PC-3 (cell line): Measurements from ENCODE around the gene CHRNB1. TPM values are rescaled to one million over a fixed set of nuclear protein-coding genes. Genes with fewer than 3 reads are reported as not detected.

Source experiments
- ATAC-seq: fragments of 200-7000 bp; cut with Tn5 transposase; 2 replicates; pipeline ENCODE4 v1.9.1; 2020; ENCODE audit warnings: mild to moderate bottlenecking, moderate library complexity
- Bru-seq: library from RNA; stranded (reverse); fragments of 400-500 nt; gene quantifications from one replicate; lab custom pipeline; 2021; lab: Mats Ljungman, UMichigan
- BruChase-seq, 2 experiments: library from RNA; stranded (reverse); fragments of 400-500 nt; gene quantifications; one replicate each; lab custom pipeline; 2021; lab: Mats Ljungman, UMichigan
- BruUV-seq: library from RNA; stranded (reverse); fragments of 400-500 nt; replicated peaks from 2 replicates; lab custom pipeline; 2021; lab: Mats Ljungman, UMichigan
- CTCF ChIA-PET: fragments of 300-600 bp; sonication (Branson Sonifier 250); formaldehyde crosslinking; loops from one replicate; lab custom pipeline; 2022; ENCODE audit warnings: antibody characterized with exemption; lab: Charles Lee
- POLR2A ChIA-PET: fragments of 300-600 bp; sonication (Branson Sonifier 250); formaldehyde crosslinking; loops from one replicate; lab custom pipeline; 2022; ENCODE audit warnings: antibody characterized with exemption; ENCODE audit not compliant: unreplicated experiment; lab: Charles Lee
- DNase-seq: peaks from one replicate; pipeline ENCODE4 v3.0.0-alpha.2; 2015
- H2AFZ ChIP-seq: fragments of 300-600 bp; sonication (generic); 2 replicates; pipeline ENCODE4 v1.6.0; 2016; ENCODE audit warnings: antibody characterized with exemption, low read length
- H3F3A ChIP-seq: fragments of 300-600 bp; sonication (generic); one replicate; pipeline ENCODE4 v1.6.0; 2017; ENCODE audit warnings: antibody characterized with exemption, low read length, control low read depth, mild to moderate bottlenecking; ENCODE audit not compliant: unreplicated experiment
- H3K27ac ChIP-seq: fragments of 300-600 bp; sonication (generic); 2 replicates; pipeline ENCODE4 v1.5.1; 2016; ENCODE audit warnings: mild to moderate bottlenecking, low read length
- H3K27me3 ChIP-seq: fragments of 300-600 bp; sonication (generic); 2 replicates; pipeline ENCODE4 v1.6.1; 2016; ENCODE audit warnings: low read length, mixed read lengths
- H3K36me3 ChIP-seq: fragments of 300-600 bp; sonication (generic); 2 replicates; pipeline ENCODE4 v1.6.1; 2016; ENCODE audit warnings: low read depth, mixed run types, low read length, mixed read lengths
- H3K4me1 ChIP-seq: fragments of 300-600 bp; sonication (generic); 2 replicates; pipeline ENCODE4 v1.5.1; 2016; ENCODE audit warnings: low read length; ENCODE audit not compliant: insufficient read depth
- H3K4me2 ChIP-seq: fragments of 300-600 bp; sonication (generic); 2 replicates; pipeline ENCODE4 v1.6.0; 2016; ENCODE audit warnings: low read length
- H3K4me3 ChIP-seq: fragments of 300-600 bp; sonication (generic); 2 replicates; pipeline ENCODE4 v1.5.1; 2016; ENCODE audit warnings: mild to moderate bottlenecking, low read length, mixed read lengths
- H3K79me2 ChIP-seq: fragments of 300-600 bp; sonication (generic); 2 replicates; pipeline ENCODE4 v1.6.1; 2017; ENCODE audit warnings: low read length, mixed read lengths
- H3K9ac ChIP-seq: fragments of 300-600 bp; sonication (generic); 2 replicates; pipeline ENCODE4 v1.6.0; 2016; ENCODE audit warnings: mild to moderate bottlenecking, low read length
- H3K9me2 ChIP-seq: fragments of 300-600 bp; sonication (generic); replicated peaks from 2 replicates; pipeline ENCODE4 v1.6.1; 2016; ENCODE audit warnings: mixed run types, low read length, mixed read lengths
- H3K9me3 ChIP-seq: fragments of 300-600 bp; sonication (generic); 2 replicates; pipeline ENCODE4 v1.6.1; 2016; ENCODE audit warnings: low read length, mixed read lengths
- H4K20me1 ChIP-seq: fragments of 300-600 bp; sonication (generic); 2 replicates; pipeline ENCODE4 v1.6.1; 2016; ENCODE audit warnings: low read length, mixed read lengths
- EZH2 ChIP-seq: fragments of 300-600 bp; sonication (generic); IDR thresholded peaks from one replicate; pipeline ENCODE4 v1.6.1; 2017; ENCODE audit warnings: antibody characterized with exemption, mild to moderate bottlenecking, low read length; ENCODE audit not compliant: unreplicated experiment
- EZH2phosphoT487 ChIP-seq: fragments of 300-600 bp; sonication (generic); IDR thresholded peaks from 2 replicates; pipeline ENCODE4 v1.6.1; 2018; ENCODE audit warnings: mild to moderate bottlenecking, antibody characterized with exemption, low read length, borderline replicate concordance
- intact Hi-C: fragments of 100-400 bp; cut with micrococcal nuclease; formaldehyde crosslinking; loops from 2 replicates; pipeline ENCODE4 v1.9.0; 2023
- long read RNA-seq: library from polyadenylated mRNA; unstranded; transcript quantifications from one replicate; pipeline ENCODE4 v2.0.0, GENCODE V29; 2021; ENCODE audit not compliant: unreplicated experiment
- total RNA-seq: library from RNA; depleted of rRNA; stranded (reverse); fragments of >200 nt; gene quantifications from 2 replicates; pipeline ENCODE4 v1.2.3, GENCODE V29; 2014; rRNA removed
- TF ChIP-seq, protein P1 (sequence below): fragments of 300-600 bp; sonication (generic); conservative IDR thresholded peaks from 2 replicates; pipeline ENCODE4 v1.5.1; 2017; ENCODE audit warnings: antibody characterized with exemption, low read depth, mild to moderate bottlenecking, low read length

CHRNB1 gene, protein sequence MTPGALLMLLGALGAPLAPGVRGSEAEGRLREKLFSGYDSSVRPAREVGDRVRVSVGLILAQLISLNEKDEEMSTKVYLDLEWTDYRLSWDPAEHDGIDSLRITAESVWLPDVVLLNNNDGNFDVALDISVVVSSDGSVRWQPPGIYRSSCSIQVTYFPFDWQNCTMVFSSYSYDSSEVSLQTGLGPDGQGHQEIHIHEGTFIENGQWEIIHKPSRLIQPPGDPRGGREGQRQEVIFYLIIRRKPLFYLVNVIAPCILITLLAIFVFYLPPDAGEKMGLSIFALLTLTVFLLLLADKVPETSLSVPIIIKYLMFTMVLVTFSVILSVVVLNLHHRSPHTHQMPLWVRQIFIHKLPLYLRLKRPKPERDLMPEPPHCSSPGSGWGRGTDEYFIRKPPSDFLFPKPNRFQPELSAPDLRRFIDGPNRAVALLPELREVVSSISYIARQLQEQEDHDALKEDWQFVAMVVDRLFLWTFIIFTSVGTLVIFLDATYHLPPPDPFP
- total RNA-seq = 2.1 and 2.9 TPM in 2 replicates
- Bru-seq, nascent RNA = percentile 38 among the genes with signal in this experiment
- percentile 51 among the genes with signal in this experiment for BruChase-seq, experiment 1, labeled RNA remaining after a 6-hour chase
- percentile 43 among the genes with signal in this experiment for BruChase-seq, experiment 2, labeled RNA remaining after a 2-hour chase
- long read RNA-seq, transcript CHRNB1-207 (2 exons, 1,095 nt) = major isoform, 7 of 8 reads
- long read RNA-seq, partial matches to known transcripts = 0 of 8 reads
- long read RNA-seq, other reads (novel, unspliced or antisense) = 1 of 8 reads

DNA sequence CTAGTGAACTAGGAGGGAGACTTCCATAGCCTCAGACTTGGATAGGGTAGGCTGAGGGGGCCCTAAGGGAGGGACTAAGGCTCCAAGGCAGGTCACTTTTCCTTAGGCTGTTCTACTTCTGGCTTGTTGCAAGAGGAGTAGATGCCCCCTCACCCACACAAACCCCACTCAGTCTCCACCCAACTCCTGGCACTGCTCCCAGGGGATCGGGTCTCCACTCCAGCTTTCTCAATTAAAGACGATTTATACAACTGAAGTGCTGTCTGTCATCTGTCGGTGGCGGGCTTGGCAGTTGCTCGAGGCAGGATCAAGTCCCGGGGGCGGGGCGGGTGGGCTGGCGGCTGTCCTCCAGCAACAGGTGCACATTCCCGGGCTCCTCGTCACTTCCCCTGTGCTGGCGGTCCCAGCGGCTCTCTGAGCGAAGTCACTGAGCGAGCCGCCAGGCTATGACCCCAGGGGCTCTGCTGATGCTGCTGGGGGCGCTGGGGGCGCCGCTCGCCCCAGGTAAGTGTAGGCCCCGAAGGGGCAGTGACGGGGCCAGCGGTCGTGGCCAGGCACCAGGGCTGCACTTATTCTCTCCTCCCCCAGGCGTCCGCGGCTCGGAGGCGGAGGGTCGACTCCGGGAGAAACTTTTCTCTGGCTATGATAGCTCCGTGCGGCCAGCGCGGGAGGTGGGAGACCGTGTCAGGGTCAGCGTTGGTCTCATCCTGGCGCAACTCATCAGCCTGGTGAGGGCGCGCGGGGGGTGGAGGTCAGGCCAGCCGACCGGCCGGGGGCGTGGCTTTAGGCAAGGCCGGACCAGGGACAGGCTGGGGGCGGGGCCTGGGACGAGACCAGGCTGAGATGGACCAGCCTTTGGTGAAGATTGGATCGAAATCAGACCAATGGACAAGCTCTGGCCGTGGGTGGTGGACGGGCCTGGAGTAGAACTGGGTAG is at the start of gene CHRNB1:
CHRNB1 (plus strand) TSS at position 380 of the 937 bp plus-strand sequence; CDS start at position 447, 67 bp downstream.
- CTCF ChIA-PET = no interaction called here

DNA sequence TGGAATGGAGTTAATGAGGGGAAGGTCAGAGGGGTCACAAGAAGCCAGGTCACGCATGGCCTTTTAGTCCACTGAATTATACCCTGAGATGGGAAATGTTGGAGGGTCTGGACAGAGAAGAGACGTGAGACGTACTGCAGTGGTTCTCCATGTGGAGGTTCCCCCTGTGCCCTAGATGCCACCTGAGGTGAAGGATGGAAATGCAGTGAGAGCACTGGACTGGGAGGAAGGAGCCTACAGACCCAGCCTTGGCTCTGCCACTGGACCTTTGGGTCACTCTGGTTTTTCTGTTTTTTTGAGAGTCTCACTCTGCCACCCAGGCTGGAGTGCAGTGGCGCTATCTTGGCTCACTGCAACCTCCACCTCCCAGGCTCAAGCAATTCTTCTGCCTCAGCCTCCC is 48.7 kb upstream of the CHRNB1 start:
- BruUV-seq = no TSS peak
- CTCF ChIA-PET = no interaction called here
- POLR2A ChIA-PET = no interaction called here

More for the DNA sequence above, at the start of gene CHRNB1:
- TF ChIP-seq EZH2 = no peak
- TF ChIP-seq, protein P1, sequence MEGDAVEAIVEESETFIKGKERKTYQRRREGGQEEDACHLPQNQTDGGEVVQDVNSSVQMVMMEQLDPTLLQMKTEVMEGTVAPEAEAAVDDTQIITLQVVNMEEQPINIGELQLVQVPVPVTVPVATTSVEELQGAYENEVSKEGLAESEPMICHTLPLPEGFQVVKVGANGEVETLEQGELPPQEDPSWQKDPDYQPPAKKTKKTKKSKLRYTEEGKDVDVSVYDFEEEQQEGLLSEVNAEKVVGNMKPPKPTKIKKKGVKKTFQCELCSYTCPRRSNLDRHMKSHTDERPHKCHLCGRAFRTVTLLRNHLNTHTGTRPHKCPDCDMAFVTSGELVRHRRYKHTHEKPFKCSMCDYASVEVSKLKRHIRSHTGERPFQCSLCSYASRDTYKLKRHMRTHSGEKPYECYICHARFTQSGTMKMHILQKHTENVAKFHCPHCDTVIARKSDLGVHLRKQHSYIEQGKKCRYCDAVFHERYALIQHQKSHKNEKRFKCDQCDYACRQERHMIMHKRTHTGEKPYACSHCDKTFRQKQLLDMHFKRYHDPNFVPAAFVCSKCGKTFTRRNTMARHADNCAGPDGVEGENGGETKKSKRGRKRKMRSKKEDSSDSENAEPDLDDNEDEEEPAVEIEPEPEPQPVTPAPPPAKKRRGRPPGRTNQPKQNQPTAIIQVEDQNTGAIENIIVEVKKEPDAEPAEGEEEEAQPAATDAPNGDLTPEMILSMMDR = no peak
- no peak for TF ChIP-seq EZH2phosphoT487
- H3K27me3 ChIP-seq = no peaks in the 10 kb centered on the region
- H3K9me3 ChIP-seq = no peaks in the 10 kb centered on the region
- no peaks in the 10 kb centered on the region for H3F3A ChIP-seq
- H2AFZ ChIP-seq = no peak within 1 kb of the TSS
- no peak within 1 kb of the TSS for H3K4me3 ChIP-seq
- H3K4me1 ChIP-seq = no peaks in the 10 kb centered on the region
- H3K9ac ChIP-seq = no peak within 1 kb of the TSS
- no peaks in the 10 kb centered on the region for H3K36me3 ChIP-seq
- H4K20me1 ChIP-seq = no peaks in the 10 kb centered on the region
- POLR2A ChIA-PET = no interaction called here
- DNase-seq (no peak), ATAC-seq (no peak)
- H3K27ac ChIP-seq = no peak within 1 kb of the TSS
- no peak within 1 kb of the TSS for H3K4me2 ChIP-seq
- no TSS peak for BruUV-seq
- intact Hi-C loops = no loop called here
- no peaks in the 10 kb centered on the region for H3K9me2 ChIP-seq
- no peaks in the 10 kb centered on the region for H3K79me2 ChIP-seq

More for the DNA sequence above, 48.7 kb upstream of the CHRNB1 start:
- Histone ChIP-seq H3K4me3 (no peak overlapping the region), H3K9me2 (no peaks in the 10 kb centered on the region), H2AFZ (no peak overlapping the region), H3K9me3 (no peaks in the 10 kb centered on the region), H3K36me3 (no peaks in the 10 kb centered on the region; the same call in 1 of the 2 replicates), H3K79me2 (peaks cover 16% of the 10 kb centered on the region), H3F3A (no peaks in the 10 kb centered on the region), H3K27ac (no peak overlapping the region), H3K9ac (no peak overlapping the region), H4K20me1 (no peaks in the 10 kb centered on the region), H3K27me3 (no peaks in the 10 kb centered on the region), H3K4me2 (no peak overlapping the region), H3K4me1 (peaks cover 4% of the 10 kb centered on the region; the same call in 1 of the 2 replicates)
- ATAC-seq (no peak), DNase-seq (no peak)
- no peak for TF ChIP-seq EZH2phosphoT487
- TF ChIP-seq, protein P1 = no peak
- TF ChIP-seq EZH2 = no peak
- intact Hi-C loops = no loop called here
